Adrenal gland (tissue), 12 donors: Measurements from ENCODE around the gene PNPLA3. TPM values are rescaled to one million over a fixed set of nuclear protein-coding genes. Genes with fewer than 3 reads are reported as not detected.
A peak's percentile ranks its signal among the peaks of the same experiment; 100 is the strongest.

Experiments used
- DNase-seq, 7 donors: peaks; one replicate each; pipeline ENCODE4 v3.0.0-alpha.2; 2019 to 2020
- H3K27ac ChIP-seq, 5 donors: fragments of 200-600 bp; sonication (generic) in 4 of 5; 1 replicate in 3 of 5; 2 replicates in 2 of 5; pipeline versions ENCODE4 v1.5.1 to v1.8.0; 2016 to 2020; ENCODE audit warnings: mild to moderate bottlenecking in 1 of 5
- H3K27me3 ChIP-seq: fragments of 200-600 bp; 2 replicates; pipeline ENCODE4 v1.8.0; 2021
- H3K36me3 ChIP-seq, 2 donors: fragments of 200-600 bp; replicated peaks in 1 of 2; 1 replicate in 1 of 2; 2 replicates in 1 of 2; pipeline versions ENCODE4 v1.5.1 to v1.8.0; 2018 to 2022
- H3K4me1 ChIP-seq, 2 donors: fragments of 200-600 bp; replicated peaks in 1 of 2; 1 replicate in 1 of 2; 2 replicates in 1 of 2; pipeline versions ENCODE4 v1.5.1 to v1.8.0; 2018 to 2021
- H3K4me3 ChIP-seq, 4 donors: fragments of 200-600 bp; sonication (generic) in 3 of 4; one replicate each; pipeline ENCODE4 v1.5.1; 2016 to 2018
- H3K9me3 ChIP-seq, 3 donors: fragments of 200-600 bp; sonication (generic) in 1 of 3; replicated peaks in 1 of 3; 1 replicate in 2 of 3; 2 replicates in 1 of 3; pipeline versions ENCODE4 v1.5.1 to v1.8.0; 2016 to 2021
- POLR2A ChIP-seq, 2 donors: fragments of 450-650 bp; IDR thresholded peaks; one replicate each; pipeline ENCODE4 v1.6.1; 2017; ENCODE audit warnings: antibody characterized with exemption in 2 of 2, mild to moderate bottlenecking in 2 of 2, moderate library complexity in 1 of 2
- WGBS, 4 donors: extraction: QIAGEN DNeasy Blood & Tissue Kit in 2 of 4; methylation state at CpG; one replicate each; pipeline versions ENCODE4 v1.1.5 to v1.1.7; 2013 to 2017; 5-methylcytosine and 5-hydroxymethylcytosine counted together
- intact Hi-C, 2 donors: fragments of 100-400 bp; cut with DNase I; formaldehyde crosslinking; loops; one replicate each; pipeline versions ENCODE4 v1.14.1 to v1.15.0; 2022 to 2023
- polyA plus RNA-seq, 3 donors: library from polyadenylated mRNA; stranded (reverse); fragments of 200-250 nt in 2 of 3; fragments of 350-450 nt in 1 of 3; fragmentation: Illumina TruSeq in 1 of 3; extraction: RNeasy Lipid Tissue Mini Kit (QIAGEN cat#74804) in 1 of 3; gene quantifications; one replicate each; pipeline ENCODE4 v1.2.3, GENCODE V29; 2013 to 2014
- total RNA-seq, 9 donors: library from RNA; depleted of rRNA in 4 of 9; stranded (reverse); fragments of >200 nt in 4 of 9; fragments of 120-200 nt in 1 of 9; fragmentation: NEBNext Ultra II Directional in 1 of 9; extraction: Animal tissue kit (Norgen Biotek cat#: 25700) in 1 of 9; gene quantifications; one replicate each; pipeline versions ENCODE4 v1.1.0 to v1.2.4, GENCODE V29; 2013 to 2023
- TF ChIP-seq, protein P1 (sequence below), 6 experiments: fragments of 450-650 bp in 4 of 6; fragments of 200-600 bp in 2 of 6; sonication (generic) in 1 of 6; IDR thresholded peaks; 1 replicate in 5 of 6; 2 replicates in 1 of 6; pipeline versions ENCODE4 v1.5.1 to v1.8.0; 2016 to 2021; ENCODE audit warnings: antibody characterized with exemption in 6 of 6, mild to moderate bottlenecking in 2 of 6, moderate library complexity in 1 of 6
- donor health status: healthy with polysubstance abuse.
- donor health status: Bipolar disorder and iron deficiency.
- donor health status: DM: yes; HTN: yes; CAD: no.
- donor health status: DM: no; HTN: no; CAD: no.
- donor health status: DM: no; HTN: no; CAD: no.
- donor health status: DM: yes; HTN: yes; CAD: no.

PNPLA3 gene
- total and polyA plus RNA-seq, 12 donors, result 0.15 to 4.4 (median 0.42) TPM; not detected in 1

DNA sequence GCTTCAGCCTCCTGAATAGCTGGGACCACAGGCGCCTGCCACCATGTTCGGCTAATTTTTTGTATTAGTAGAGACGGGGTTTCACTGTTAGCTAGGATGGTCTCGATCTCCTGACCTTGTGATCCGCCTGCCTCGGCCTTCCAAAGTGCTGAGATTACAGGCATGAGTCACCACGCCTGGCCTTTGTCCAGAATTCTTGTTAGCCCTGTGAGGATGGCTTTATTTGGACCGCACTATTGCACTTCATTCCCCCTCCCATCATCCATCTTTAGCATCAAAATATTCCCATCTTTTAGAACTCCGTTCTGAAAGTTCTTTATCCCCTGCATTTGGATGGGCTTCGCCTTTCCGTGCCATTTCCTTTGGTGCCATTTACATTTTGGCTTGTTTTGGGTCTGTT is 34.3 kb downstream of the PNPLA3 start:
- Histone ChIP-seq H3K9me3 (no peaks in the 10 kb centered on the region), H3K4me1 (peaks cover 23 to 33% of the 10 kb centered on the region in 2 donors), H3K4me3 (no peak overlapping the region), H3K36me3 (no peaks in the 10 kb centered on the region), H3K27me3 (no peaks in the 10 kb centered on the region), H3K27ac (no peak overlapping the region)
- peak in 6 of 7 donors; percentile 45 to 63 (median 56) for DNase-seq
- TF ChIP-seq POLR2A (IDR thresholded peaks at IDR 0.05), result no peak
- TF ChIP-seq, protein P1, sequence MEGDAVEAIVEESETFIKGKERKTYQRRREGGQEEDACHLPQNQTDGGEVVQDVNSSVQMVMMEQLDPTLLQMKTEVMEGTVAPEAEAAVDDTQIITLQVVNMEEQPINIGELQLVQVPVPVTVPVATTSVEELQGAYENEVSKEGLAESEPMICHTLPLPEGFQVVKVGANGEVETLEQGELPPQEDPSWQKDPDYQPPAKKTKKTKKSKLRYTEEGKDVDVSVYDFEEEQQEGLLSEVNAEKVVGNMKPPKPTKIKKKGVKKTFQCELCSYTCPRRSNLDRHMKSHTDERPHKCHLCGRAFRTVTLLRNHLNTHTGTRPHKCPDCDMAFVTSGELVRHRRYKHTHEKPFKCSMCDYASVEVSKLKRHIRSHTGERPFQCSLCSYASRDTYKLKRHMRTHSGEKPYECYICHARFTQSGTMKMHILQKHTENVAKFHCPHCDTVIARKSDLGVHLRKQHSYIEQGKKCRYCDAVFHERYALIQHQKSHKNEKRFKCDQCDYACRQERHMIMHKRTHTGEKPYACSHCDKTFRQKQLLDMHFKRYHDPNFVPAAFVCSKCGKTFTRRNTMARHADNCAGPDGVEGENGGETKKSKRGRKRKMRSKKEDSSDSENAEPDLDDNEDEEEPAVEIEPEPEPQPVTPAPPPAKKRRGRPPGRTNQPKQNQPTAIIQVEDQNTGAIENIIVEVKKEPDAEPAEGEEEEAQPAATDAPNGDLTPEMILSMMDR (IDR thresholded peaks at IDR 0.05), result no peak
- intact Hi-C loops, result no loop called here
- WGBS, 4 donors, result 65 to 68% (median 67%) methylated on average over 10 to 11 of the region's 11 CpGs

DNA sequence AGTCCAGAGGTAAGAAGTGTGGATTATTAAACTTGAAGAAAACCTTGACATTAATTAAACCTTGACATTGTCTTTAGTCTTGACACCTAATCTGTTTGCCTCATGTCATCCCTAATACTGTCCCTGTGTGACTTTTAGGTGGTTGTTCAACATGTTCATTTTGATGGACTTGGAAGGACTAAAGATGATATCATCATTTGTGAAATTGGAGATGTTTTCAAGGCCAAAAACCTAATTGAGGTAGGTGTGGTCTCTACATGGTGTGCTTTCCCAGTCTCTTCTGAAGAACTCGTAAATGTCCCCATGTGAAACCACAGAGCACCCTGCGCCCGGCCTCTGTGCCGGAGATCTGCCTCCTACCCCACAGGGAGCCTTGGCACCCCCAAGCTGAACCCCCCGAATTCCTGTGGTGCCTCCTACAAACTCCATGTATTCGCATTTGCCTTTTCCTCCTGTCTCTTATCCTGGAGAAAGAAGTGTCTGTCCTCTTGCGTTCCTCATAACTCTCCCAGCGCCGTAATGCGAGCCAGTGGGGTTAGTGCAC is 40.8 kb downstream of the PNPLA3 start:
- no peak for TF ChIP-seq POLR2A (IDR thresholded peaks at IDR 0.05)
- TF ChIP-seq, protein P1 (IDR thresholded peaks at IDR 0.05), result no peak
- peaks cover 0 to 61% of the 10 kb centered on the region in 2 donors for H3K36me3 ChIP-seq
- no peak for DNase-seq
- no peak overlapping the region for H3K27ac ChIP-seq
- no peaks in the 10 kb centered on the region for H3K9me3 ChIP-seq
- peaks cover 0 to 6% of the 10 kb centered on the region in 2 donors for H3K4me1 ChIP-seq
- no peaks in the 10 kb centered on the region for H3K27me3 ChIP-seq
- H3K4me3 ChIP-seq, result no peak overlapping the region
- 93 to 97% (median 95%) methylated on average over 10 of the region's 10 CpGs for WGBS, 4 donors
- intact Hi-C loops, result no loop called here

DNA sequence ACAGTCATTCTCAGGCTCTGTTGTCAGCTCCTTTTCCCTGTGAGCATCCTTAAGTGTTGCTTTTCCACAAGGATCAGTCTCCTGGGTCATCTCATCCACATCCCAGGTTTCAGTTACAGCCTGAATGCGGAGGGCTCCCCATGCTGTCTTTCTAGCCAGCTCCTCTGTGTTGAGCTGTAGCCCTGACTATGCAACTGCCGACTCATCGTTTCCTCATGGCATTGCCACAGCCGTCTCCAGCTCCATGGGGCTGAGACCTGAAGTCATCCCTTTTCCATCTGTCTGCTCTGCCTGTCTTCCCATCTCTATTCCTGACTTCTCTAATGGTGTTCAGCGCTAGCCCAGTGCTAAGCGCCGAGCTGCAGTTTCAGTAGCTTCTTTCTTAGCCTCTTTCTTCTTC is 43.5 kb downstream of the PNPLA3 start:
- Histone ChIP-seq H3K4me1 (peaks cover 0 to 6% of the 10 kb centered on the region in 2 donors), H3K4me3 (no peak overlapping the region), H3K27ac (no peak overlapping the region), H3K9me3 (no peaks in the 10 kb centered on the region), H3K36me3 (peaks cover 0 to 72% of the 10 kb centered on the region in 2 donors), H3K27me3 (no peaks in the 10 kb centered on the region)
- WGBS, 4 donors, result 88 to 96% (median 91%) methylated on average over 7 of the region's 7 CpGs
- DNase-seq, result no peak
- TF ChIP-seq, protein P1 (IDR thresholded peaks at IDR 0.05), result no peak
- TF ChIP-seq POLR2A (IDR thresholded peaks at IDR 0.05), result no peak
- intact Hi-C loops, result no loop called here

DNA sequence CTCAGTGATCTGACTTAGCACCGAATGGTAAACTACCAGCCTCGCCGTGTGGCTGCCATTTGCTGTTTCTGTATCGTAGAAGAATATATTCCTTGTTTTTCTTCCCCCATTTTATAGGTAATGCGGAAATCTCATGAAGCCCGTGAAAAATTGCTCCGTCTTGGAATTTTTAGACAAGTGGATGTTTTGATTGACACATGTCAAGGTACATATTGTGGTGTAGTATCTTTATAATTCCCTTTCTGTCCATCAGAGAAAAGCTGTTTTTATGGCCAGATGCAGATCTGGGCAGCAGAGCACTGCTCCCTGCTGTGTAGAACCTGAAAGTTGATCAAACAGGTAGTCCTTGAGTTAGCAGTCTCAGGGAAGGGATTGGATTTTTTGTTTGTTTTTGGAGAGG is 45.0 kb downstream of the PNPLA3 start:
- Histone ChIP-seq H3K4me1 (peaks cover 0 to 6% of the 10 kb centered on the region in 2 donors), H3K4me3 (no peak overlapping the region), H3K9me3 (no peaks in the 10 kb centered on the region), H3K27me3 (no peaks in the 10 kb centered on the region), H3K27ac (no peak overlapping the region), H3K36me3 (peaks cover 0 to 80% of the 10 kb centered on the region in 2 donors)
- TF ChIP-seq POLR2A (IDR thresholded peaks at IDR 0.05), result no peak
- TF ChIP-seq, protein P1 (IDR thresholded peaks at IDR 0.05), result no peak
- intact Hi-C loops, result no loop called here
- WGBS, 4 donors, result 96 to 98% (median 97%) methylated on average over 7 of the region's 7 CpGs
- DNase-seq, result no peak
